Measurements from ENCODE around the gene KDM2B. TPM values are rescaled to one million over a fixed set of nuclear protein-coding genes. Genes with fewer than 3 reads are reported as not detected.

Gene KDM2B
- total and polyA plus RNA-seq, 10 of the 15 experiments (the other 5 are each of a cell fraction or from before 2014, with no cell fraction given) = 13.6 to 124 (median 40.4) TPM

- Histone ChIP-seq H3K36me3 (ENCODE audit: control insufficient read depth in 2 of 2, insufficient read depth in 2 of 2, low read length in 1 of 2) (peaks cover 0 to 4% of the 10 kb centered on the region in 2 experiments; a peak in 3 of 4 replicates), H3K4me1 (ENCODE audit: control insufficient read depth, insufficient read depth, low read length) (peaks cover 8% of the 10 kb centered on the region), H3K27me3 (replicated peaks in 1 of 2; ENCODE audit: control insufficient read depth in 2 of 2, insufficient read depth in 2 of 2, low read length in 1 of 2) (no peaks in the 10 kb centered on the region), H3K4me2 (ENCODE audit: control insufficient read depth, insufficient read depth) (no peak overlapping the region), H3K9me3 (replicated peaks; ENCODE audit: control insufficient read depth, insufficient read depth, low read length) (no peaks in the 10 kb centered on the region), H3K27ac (ENCODE audit: control insufficient read depth, insufficient read depth) (no peak overlapping the region), H3K9ac (ENCODE audit: control insufficient read depth, insufficient read depth, low read length) (no peak overlapping the region), H3K79me2 (ENCODE audit: control insufficient read depth, insufficient read depth, low read length) (no peaks in the 10 kb centered on the region), H4K20me1 (ENCODE audit: control insufficient read depth, insufficient read depth) (no peaks in the 10 kb centered on the region), H2AFZ (ENCODE audit: control insufficient read depth, low read depth, low read length) (no peak overlapping the region), H3K4me3 (no peak overlapping the region)
- CTCF ChIA-PET = interaction anchor here (0.9 kb wide), 1 partner anchor 9 kb away, joined by 3 read pairs; no protein-coding TSS in a partner anchor
- FAIRE-seq = no peak
- RAD21 ChIA-PET (ENCODE audit: unreplicated experiment) = interaction anchor here (0.6 to 0.7 kb wide), 2 partner anchors 9 to 238 kb away, joined by 4 read pairs; no protein-coding TSS in a partner anchor
- TF ChIP-seq BACH1 (IDR thresholded peaks at IDR 0.05; ENCODE audit: borderline replicate concordance) = no peak
- no peak for TF ChIP-seq EED (IDR thresholded peaks at IDR 0.05; ENCODE audit: low read depth)
- no peak for TF ChIP-seq ZBTB4 (CRISPR knock-in tag; IDR thresholded peaks at IDR 0.05)
- TF ChIP-seq CEBPZ (IDR thresholded peaks at IDR 0.05; ENCODE audit: low read depth, low read length) = no peak
- no peak for TF ChIP-seq NFXL1 (IDR thresholded peaks at IDR 0.05; ENCODE audit: borderline replicate concordance)
- intact Hi-C loops (cut with micrococcal nuclease; ENCODE audit: unreplicated experiment) (no loop called here), in situ Hi-C loops (cut with MboI) (no loop called here)
- SMC1A ChIA-PET (ENCODE audit: uncharacterized antibody, unreplicated experiment) = interaction anchor here (1.2 kb wide), 1 partner anchor 47 kb away, joined by 4 read pairs; no protein-coding TSS in a partner anchor
- 98% methylated on average over 6 of the region's 8 CpGs for WGBS (ENCODE audit: insufficient coverage, insufficient replicate concordance, low lambda C conversion rate, missing lambda C conversion rate)
- no peak for ATAC-seq
- BruUV-seq (replicated peaks) = no TSS peak
- no peak for DNase-seq (ENCODE audit: low read depth, low spot score)
- POLR2A ChIA-PET = interaction anchor here (0.6 to 0.7 kb wide), 3 partner anchors 49 to 1341 kb away, joined by 3 to 4 read pairs (median 4); no protein-coding TSS in a partner anchor
Measured at GRCh38 chr12:121543786-121544185, 37.0 kb downstream of the KDM2B start.

Measured in GM12878 (cell line).